Mammary epithelial cell (primary cell): ENCODE data around the gene MSX2.

Source experiments
- CTCF ChIP-seq, 2 donors: IDR thresholded peaks in 1 of 2; conservative IDR thresholded peaks in 1 of 2; 2 replicates each; pipeline ENCODE4 v1.5.1; 2011 to 2012; ENCODE audit warnings: inconsistent platforms in 2 of 2, low read length in 2 of 2, mild to moderate bottlenecking in 2 of 2, control low read depth in 1 of 2, low read depth in 1 of 2; ENCODE audit not compliant: insufficient read depth in 1 of 2; ENCODE audit errors: extremely low read depth in 1 of 2
- EZH2 ChIP-seq: IDR thresholded peaks from 2 replicates; pipeline ENCODE4 v1.6.1; 2012; ENCODE audit warnings: low read length, inconsistent platforms, borderline replicate concordance

- TF ChIP-seq CTCF (conservative IDR thresholded peaks at IDR 0.05 in 1 of 2, IDR thresholded peaks at IDR 0.05 in 1 of 2; ENCODE audit: extremely low read depth in 1 of 2, insufficient read depth in 1 of 2, low read depth in 1 of 2, low read length in 2 of 2) = no peak
- no peak for TF ChIP-seq EZH2
These were observed 1.7 kb downstream of the MSX2 start for GRCh38 chr5:174725991-174726601.
